D721Med (cell line): ENCODE results near the gene PLEKHS1.

Experiments used
- DNase-seq: peaks from one replicate; pipeline ENCODE4 v3.0.0; 2011; ENCODE audit warnings: low spot score; ENCODE audit not compliant: insufficient read length
- FAIRE-seq: peaks from 2 replicates; lab custom pipeline; 2011; peaks lifted over from hg19 to GRCh38; lab: Jason Lieb, UNC
- CTCF ChIP-seq: IDR thresholded peaks from 2 replicates; pipeline ENCODE4 v1.5.1; 2012; ENCODE audit warnings: mild to moderate bottlenecking, control low read depth; ENCODE audit not compliant: insufficient read depth; ENCODE audit errors: missing control alignments

PLEKHS1 gene

GRCh38 chr10:113754125-113754524 is 2.6 kb downstream of the PLEKHS1 start:
- FAIRE-seq (no peak), DNase-seq (no peak)
- TF ChIP-seq CTCF = no peak

- TF ChIP-seq CTCF = no peak
- no peak for DNase-seq
- FAIRE-seq = no peak
These were observed 3.3 kb downstream of the PLEKHS1 start for GRCh38 chr10:113754768-113755167.

- TF ChIP-seq CTCF = no peak
- FAIRE-seq = no peak
- no peak for DNase-seq
These were observed 5.6 kb downstream of the PLEKHS1 start for GRCh38 chr10:113756940-113757543.

GRCh38 chr10:113762083-113762482 is 10.6 kb downstream of the PLEKHS1 start:
- TF ChIP-seq CTCF = no peak
- DNase-seq (no peak), FAIRE-seq (no peak)

- FAIRE-seq (no peak), DNase-seq (no peak)
- no peak for TF ChIP-seq CTCF
These were observed 13.1 kb downstream of the PLEKHS1 start for GRCh38 chr10:113764582-113764981.

- FAIRE-seq (no peak), DNase-seq (no peak)
- TF ChIP-seq CTCF = no peak
These were observed 14.4 kb downstream of the PLEKHS1 start for GRCh38 chr10:113765910-113766309.

GRCh38 chr10:113767222-113767621 is 15.7 kb downstream of the PLEKHS1 start:
- no peak for TF ChIP-seq CTCF
- FAIRE-seq (no peak), DNase-seq (no peak)
